ENCODE data around the gene IZUMO4.

Gene IZUMO4, protein sequence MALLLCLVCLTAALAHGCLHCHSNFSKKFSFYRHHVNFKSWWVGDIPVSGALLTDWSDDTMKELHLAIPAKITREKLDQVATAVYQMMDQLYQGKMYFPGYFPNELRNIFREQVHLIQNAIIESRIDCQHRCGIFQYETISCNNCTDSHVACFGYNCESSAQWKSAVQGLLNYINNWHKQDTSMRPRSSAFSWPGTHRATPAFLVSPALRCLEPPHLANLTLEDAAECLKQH

DNA sequence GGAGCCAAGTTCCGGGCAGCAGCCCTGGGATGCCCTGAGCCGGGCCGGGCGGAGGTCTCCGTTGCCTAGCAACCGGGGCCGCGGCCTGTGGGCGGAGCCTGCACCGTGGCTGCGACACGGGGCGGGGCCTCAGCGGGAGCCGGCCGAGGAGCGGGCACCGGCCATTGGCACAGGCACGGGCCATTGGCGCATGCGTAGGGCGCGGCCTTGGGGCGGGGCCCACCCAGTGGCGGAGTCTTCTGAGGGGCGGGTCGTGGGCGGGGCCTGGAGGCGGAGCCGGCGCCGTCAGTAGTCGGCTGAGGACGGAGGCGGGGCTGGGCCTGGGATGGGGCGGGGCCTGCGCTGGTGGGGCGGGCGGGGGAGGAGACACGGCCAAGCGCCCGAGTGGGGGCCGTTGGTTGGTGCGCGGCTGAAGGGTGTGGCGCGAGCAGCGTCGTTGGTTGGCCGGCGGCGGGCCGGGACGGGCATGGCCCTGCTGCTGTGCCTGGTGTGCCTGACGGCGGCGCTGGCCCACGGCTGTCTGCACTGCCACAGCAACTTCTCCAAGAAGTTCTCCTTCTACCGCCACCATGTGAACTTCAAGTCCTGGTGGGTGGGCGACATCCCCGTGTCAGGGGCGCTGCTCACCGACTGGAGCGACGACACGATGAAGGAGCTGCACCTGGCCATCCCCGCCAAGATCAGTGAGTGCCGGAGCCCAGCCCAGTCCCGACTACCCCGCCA, at the start of gene IZUMO4:
Gene IZUMO4 (plus strand): TSS at position 436 of the 723 bp plus-strand sequence. CDS start 31 bp downstream, at position 467.
- peak; percentile 98 for FAIRE-seq
- DNase-seq (ENCODE audit: insufficient read length, low spot score): peak; percentile 97

GRCh38 chr19:2047076-2047448, 49.7 kb upstream of the IZUMO4 start:
- DNase-seq (ENCODE audit: insufficient read length, low spot score) (no peak), FAIRE-seq (no peak)

DNA sequence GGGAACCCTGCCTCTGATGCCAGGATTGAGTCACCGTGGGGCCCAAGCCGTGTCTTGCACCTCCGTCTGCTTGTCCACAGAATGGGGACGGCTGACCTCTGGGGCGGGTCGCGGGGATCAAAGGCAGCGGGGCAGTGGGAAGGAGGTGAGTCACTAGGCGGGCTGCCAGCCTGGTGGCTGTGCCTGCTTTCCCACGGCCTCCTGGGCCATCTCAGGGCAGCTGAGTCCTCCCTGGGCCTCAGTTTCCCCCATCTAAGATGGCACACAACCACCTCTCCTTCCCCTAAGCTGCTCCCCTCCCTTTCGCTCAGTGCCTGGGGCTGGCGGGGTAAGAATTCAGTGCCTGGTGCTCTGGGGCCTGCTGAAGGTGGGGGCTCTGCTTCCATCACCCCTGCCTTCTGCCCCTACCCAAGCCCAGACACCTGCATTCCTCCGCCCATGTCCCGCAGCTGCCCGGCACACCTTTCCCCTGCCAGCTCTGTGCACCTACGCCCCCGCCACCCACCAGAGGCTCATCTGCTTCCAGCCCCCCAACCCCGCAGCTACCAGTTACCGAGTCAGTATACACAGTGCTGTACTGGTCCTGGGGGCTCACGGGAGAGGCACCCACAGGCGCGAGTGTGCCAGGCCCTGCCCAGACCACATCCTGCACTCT, 49.1 kb upstream of the IZUMO4 start:
- DNase-seq (ENCODE audit: insufficient read length, low spot score): no peak
- FAIRE-seq: no peak

- no peak for DNase-seq (ENCODE audit: insufficient read length, low spot score)
- FAIRE-seq: no peak
Observed at GRCh38 chr19:2048104-2048958, 48.4 kb upstream of the IZUMO4 start.

DNA sequence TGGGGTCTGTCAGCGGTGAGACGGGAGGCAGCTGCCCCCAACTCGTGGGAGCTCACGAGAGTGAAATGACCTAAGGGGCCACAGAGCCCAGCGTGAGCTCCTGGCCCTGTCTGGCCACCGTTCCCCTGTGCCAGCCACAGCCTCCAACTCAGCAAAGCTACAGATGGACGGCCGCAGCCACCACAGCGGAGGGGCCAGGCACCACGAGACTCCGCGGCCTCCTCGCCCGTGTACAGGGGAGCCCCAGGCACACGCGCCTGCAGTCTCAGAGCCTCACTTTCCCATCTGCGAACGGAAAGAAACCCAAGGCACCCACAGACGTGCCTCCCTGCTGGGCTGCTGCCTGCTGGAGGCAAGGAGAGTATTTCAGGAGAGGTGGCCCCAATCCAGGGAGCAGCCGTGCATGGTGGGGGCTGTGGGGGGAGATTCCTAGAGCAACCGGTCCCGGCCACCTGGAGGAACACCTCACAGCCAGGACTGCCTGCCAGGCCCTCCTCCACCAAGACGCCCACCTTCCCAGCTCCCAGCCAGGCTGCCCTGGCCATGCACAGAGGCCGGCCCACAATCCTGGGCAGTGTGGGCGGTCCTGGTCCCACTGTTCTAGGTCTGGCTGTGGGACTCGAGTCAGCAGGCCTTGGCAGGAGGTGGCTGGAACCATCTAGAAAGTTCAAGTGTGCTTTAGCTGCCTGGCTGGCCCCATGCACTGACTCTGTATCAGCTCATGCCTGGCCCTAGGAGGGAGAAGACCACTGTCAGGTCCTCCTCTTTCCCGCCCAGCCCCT, 47.6 kb upstream of the IZUMO4 start:
- DNase-seq (ENCODE audit: insufficient read length, low spot score) (no peak), FAIRE-seq (no peak)

- FAIRE-seq: peak; percentile 92
- peak; percentile 73 for DNase-seq (ENCODE audit: insufficient read length, low spot score)
Observed at GRCh38 chr19:2049741-2050348, 46.9 kb upstream of the IZUMO4 start.

DNA sequence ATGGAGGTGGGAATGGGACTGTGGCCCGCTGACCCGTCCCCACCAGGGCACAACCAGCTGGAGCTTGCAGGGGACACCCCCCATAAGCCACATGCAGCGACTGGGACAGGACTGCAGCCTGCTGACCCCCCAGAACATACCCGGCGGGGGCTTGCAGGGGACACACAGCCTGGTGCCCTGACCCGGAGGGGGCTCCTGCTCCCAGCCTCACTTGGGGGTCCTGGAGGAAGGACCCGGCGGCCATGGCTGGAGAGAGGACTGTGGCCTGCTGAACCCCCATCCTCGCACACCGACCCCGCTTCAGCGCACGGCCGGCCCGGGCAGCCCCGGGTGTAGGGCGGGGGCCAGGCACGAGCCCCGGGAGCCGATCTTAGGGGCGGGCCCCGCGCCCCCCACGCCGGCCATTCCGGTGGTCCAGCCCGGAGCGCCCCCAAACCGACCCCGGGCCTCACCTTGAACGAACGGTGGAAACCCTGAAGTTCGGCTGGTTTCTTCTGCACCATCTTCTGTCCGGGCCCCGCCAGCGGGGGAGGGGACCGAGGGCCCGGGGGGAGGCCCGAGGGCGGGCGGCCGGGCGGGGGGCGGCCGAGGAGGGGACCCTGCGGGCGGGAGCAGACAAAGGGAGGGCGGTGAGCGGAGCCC, 46.2 kb upstream of the IZUMO4 start:
- no peak for DNase-seq (ENCODE audit: insufficient read length, low spot score)
- no peak for FAIRE-seq

DNA sequence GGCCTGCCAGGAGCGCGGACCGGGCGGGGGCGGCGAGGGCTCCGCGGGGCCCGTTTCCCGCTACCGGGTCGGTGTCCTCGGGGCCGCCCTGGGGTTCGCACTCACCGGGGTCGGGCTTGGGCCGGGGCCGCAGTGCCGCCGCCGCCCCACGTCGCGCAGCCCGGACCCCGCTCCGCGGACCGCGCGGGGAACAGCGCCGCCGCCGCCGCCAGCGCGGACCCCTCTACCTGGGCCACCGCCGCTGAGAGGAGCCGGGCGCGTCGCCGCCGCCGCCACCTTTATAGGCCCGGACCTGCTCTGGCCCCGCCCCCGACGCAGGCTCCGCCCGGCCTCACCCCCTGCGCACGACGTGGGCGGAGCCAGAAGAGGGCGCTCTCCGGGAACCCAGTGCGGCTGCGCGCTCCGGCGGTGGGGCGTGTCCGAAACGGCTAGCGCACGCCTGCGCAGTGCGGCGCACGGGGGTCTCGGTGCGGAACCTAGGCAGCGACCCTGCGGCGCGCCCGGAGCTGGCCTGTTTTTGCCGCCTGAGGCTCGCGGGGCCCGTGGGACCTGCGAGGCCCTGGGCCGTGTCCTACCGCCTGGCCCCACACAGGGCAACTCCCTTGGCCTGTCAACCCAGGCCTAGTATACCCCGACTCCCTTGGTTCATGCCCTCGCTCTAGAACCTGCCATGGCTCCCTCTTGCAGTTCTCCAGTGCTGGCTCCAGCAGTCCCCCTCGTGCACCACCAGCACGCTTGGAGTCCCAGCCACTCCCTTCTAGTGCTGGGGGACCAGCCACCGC, 45.5 kb upstream of the IZUMO4 start, which contains the start of gene MKNK2:
Gene MKNK2 (minus strand): TSS at position 254 of the 782 bp plus-strand sequence. CDS start 393 bp downstream, outside the sequence.
- peak; percentile 88 for DNase-seq (ENCODE audit: insufficient read length, low spot score)
- FAIRE-seq: peak; percentile 94

GRCh38 chr19:2051773-2052704, 44.7 kb upstream of the IZUMO4 start:
- peak; percentile 84 for FAIRE-seq
- DNase-seq (ENCODE audit: insufficient read length, low spot score): no peak

GRCh38 chr19:2053601-2054389, 42.9 kb upstream of the IZUMO4 start:
- FAIRE-seq (no peak), DNase-seq (ENCODE audit: insufficient read length, low spot score) (no peak)

- no peak for FAIRE-seq
- DNase-seq (ENCODE audit: insufficient read length, low spot score): no peak
Observed at GRCh38 chr19:2054763-2055162, 42.0 kb upstream of the IZUMO4 start.

DNA sequence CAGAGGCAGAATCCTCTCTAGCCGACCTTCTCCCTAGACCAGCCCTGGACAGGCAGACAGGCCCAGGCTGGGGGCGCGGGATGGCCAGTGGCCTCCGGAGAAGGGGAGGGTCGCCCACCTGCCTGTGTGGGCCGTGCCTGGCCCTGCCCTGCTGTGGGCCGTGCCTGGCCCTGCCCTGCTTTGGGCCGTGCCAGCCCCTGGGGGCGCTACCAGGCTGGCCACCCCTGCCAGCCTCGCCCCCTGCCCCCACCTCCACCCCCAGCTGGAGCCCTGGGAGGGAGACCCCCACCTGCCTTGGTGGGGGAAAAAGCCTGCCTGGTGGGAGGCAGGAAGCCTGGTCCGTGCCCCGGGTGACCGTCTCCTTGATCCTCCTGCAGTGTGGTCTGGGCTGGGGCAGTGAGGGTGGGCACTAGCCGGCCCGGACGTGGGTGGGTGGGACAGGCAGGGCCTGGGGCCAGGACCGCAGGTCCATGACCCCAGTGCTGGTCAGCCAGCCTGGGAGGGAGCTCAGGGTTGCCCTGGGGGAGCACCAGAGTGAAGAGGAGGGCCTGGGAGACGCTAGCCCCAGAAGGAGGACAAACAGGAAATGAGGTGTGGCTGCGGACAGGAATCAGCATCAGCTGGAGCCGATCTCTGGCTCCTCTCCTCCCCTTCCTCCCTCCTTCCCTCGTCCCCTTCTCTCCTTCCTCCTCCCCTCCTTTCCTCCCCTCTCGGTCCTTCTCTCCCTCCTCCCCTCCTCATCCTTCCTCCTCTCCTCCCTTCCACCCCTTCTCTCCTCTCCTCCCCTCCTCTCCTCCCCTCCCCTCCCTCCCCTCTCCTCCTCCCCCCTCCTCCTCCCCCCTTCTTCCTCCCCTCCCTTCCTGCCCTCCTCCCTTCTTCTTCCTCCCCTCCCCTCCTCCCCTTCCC, 40.5 kb upstream of the IZUMO4 start:
- FAIRE-seq (peak; percentile 73), DNase-seq (ENCODE audit: insufficient read length, low spot score) (no peak)

- FAIRE-seq: no peak
- no peak for DNase-seq (ENCODE audit: insufficient read length, low spot score)
Observed at GRCh38 chr19:2056837-2057192, 39.9 kb upstream of the IZUMO4 start.

DNA sequence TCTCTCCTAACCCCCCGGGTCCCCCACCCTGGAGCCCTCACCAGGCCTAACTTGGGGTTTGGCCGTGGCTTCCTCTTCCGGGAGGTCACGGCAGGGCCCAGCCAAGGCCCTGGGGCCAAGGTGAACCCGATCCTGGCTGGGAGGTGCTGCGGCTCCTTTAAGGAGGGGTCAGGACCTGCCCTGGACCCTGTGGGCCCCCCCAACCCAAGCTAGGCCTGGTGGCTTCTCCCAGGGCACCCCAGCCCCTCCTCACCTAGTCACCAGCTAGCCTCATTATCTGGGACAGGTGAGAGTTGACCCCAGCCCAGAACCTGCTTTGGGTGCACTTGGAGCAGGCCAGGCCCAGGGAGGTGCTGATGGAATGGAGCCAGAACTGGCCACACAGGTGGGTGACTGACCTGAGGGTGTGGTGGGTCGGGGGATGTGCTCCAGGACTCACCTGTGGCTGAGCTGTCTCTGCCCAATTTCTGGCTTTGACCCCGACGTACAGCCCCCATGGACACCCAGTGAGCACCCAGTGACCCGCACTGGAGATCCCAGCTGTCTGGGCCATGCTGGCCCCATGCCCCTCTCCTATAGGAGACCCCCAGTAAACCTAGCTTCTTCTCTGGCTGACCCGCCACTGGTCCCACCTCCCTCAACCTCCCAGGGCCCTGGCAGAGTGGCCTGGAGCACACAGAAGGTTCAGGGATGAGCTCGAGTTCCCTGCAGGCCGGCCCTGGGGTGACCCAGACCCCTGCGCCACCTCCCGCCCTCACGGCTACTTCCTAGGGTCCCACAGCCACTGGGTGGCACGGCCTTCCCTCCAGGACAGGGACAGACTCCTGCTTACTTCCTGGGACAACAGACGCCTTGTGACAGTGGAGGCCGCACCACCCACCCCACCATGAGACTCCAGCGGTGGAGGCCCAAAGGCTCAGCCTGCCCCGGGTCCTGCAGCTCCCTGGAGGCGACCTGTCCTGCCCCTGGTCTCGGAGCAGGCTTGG, 38.9 kb upstream of the IZUMO4 start:
- FAIRE-seq (no peak), DNase-seq (ENCODE audit: insufficient read length, low spot score) (no peak)
